HK-2 (cell line): ENCODE data around the gene AHCYL2.
"Not testable (repeated sequence)": the region's sequence is repeated elsewhere in the genome, so short reads cannot be mapped to it uniquely, and the experiment has no call there.

Experiments used
- DNase-seq: peaks from one replicate; pipeline ENCODE4 v3.0.0-alpha.2; 2018; ENCODE audit not compliant: unreplicated experiment

AHCYL2 gene

DNA sequence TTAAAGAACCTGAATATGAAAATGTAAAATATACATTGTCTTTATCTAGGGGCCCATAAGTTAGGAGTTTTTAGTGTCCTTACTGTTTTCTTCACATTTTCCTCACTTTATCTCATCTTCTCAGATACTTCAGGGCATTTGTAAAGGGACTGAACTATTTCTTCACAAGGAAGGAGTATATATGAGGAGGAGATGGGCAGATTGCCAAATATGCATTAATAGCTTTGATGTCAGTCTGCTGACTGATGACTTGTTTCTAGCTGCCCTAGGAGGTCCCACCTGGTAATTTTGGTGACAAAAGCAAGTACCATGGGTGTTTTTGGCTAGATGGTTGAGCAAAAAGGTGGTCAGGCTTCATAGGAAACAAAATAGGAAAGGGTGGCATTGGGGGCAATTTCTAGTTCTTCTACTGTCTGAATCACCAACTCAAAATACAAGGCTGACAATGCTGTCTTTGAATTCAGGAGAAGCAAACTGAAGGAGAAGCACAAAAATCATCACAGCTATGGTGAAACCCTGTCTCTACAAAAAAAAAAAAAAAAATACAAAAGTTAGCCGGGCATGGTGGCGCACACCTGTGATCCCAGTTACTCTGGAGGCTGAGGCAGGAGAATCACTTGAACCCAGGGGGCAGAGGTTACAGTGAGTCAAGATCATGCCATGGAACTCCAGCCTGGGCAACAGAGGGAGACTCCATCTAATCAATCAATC is 199.0 kb downstream of the AHCYL2 start:
- no peak for DNase-seq

DNA sequence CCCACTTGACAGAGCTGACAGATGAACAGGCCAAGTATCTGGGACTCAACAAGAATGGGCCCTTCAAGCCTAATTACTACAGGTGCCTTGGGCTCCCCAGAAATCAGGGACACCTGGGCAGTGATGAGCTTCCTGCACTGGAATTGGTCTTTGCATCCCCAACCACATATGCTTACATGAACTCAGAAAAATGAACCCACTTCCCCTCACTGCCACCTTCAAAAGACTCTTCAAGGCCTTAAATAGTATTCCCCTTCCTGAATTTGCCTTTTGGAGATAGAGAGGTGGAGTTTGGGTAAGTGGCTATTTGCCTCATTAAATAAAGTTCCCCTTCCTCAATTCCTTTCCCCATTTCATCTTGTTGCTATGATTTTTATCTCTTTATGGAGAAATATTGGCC is 201.7 kb downstream of the AHCYL2 start:
- DNase-seq: no peak

DNA sequence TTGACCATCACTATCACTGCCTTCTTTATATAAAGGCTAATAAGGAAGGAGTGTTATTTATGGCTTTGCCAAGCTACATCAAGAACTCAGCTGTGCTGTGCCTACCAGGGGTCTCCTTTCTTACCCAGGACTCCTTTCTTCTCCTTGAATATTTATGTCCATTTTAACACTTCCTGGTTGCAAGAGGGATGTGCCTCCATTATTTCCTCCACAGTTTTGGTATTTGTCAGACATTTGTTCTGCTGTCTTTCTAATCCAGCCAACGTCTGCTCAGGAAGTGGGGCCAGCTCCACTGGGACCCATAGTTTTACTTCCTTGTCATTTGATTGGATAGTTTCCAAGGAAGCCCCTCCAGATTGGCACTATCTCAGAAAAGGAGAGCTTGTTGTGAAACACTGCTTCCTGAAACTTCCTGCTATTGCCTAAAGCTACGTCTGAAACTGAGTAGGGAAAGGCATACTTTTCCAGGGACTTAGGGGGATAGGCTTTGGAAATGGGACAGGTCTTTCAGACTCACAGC is 202.8 kb downstream of the AHCYL2 start:
- DNase-seq: no peak

DNA sequence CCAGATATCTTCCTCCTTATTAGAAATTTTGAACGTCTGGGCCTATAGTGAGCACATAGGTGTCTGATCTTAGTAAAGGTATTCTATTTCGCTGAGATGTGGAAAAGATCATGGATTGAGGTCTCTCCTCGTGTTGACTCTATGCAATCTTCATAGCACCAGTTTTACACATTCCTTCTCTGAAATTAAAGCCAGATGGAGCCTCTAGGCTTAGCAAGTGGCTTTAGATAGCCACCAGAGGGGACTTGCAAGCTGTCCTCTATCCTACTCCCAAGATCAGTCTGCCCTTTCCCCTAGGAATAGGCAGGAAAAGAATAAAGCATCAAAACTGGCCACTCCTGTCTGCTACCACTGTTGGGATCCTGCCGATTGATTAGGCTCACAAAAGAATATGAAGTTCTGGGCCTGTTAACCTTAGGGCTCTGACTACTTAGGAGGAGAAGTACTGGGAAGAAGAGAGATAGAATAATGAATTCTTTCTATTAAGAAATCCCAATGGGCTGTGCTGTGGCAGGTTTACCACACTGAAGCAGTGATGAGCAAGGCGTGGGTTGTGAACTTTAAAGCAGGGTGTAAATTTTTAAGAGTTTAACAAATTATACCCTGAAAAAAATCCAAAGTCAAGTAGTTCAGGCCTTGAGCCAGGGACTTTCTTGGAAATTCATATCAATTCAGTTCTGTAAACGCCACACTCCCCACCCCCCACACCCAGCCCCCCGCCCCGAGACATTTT is 207.2 kb downstream of the AHCYL2 start:
- no peak for DNase-seq

DNA sequence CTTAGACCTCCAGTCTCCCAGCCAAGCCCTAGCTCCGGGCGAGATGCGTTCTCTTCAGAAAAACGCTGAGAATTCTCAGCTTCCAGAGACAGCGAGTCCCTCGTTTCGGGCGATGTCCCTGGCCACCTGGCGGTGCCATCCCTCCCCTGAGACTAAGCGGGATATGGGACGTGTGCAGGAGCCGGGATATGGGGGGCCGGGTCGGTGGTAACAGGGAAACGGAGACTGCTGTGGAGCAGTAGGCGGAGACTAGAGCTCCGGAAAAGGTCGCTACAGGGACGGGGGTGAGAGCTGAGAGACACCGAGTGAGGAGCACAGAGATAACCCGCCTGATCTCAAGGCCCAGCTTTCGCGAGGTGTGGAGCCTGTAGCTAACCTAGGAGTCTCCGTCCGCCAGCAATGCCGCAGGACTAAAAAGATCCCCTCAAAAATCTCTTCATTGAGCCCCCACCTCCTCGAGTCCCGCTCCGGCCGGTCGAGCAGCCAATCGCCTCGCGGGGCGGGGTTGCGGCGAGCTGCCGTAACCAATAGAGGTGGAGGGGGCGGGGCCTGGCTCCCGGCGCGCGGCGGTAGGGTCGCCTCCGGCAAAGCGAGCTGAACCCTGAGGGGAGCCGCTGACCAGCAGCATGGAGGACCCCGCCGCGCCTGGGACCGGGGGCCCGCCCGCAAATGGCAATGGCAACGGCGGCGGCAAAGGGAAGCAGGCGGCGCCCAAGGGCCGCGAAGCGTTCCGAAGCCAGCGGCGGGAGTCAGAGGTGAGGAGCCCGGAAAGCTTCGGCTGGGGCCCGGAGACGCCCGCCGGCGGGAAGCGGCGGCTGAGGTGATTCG is 209.2 kb downstream of the AHCYL2 start, which contains the start of gene STRIP2:
STRIP2 (plus strand) TSS at position 586 of the 828 bp plus-strand sequence; CDS start at position 627, 41 bp downstream.
- peak; percentile 96 for DNase-seq

DNA sequence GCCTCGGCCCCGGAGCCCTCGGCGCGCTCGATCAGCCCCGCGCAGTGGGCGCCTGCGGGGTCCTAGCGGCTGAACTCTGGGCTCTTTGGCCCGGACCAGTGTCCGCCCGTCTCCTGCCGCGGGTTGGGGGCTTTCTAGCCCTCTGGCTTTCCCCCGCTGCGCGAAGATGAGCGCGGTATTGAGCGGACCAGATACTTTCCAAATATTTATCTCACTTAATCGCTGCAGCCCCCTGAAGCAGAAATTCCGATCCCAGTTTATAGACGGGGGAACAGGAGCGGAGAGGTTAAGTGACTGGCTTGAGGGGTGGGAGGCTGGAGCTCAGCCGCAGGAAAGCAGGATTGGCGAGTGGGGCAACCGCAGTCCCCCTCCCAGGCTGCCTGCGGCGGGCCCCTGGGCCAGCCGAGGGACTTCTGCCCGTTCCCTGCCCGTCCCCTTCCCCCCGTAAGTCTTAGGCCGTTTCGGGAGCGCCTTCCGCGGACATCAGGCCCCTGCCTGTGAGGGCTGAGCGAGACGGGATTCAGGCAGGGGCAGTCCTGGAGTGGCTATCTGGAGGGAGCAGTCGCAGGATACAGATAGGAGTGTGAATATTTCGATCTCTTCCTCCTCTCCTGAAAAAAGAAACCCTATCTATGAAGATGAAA is 210.0 kb downstream of the AHCYL2 start:
- peak; percentile 44 for DNase-seq

DNA sequence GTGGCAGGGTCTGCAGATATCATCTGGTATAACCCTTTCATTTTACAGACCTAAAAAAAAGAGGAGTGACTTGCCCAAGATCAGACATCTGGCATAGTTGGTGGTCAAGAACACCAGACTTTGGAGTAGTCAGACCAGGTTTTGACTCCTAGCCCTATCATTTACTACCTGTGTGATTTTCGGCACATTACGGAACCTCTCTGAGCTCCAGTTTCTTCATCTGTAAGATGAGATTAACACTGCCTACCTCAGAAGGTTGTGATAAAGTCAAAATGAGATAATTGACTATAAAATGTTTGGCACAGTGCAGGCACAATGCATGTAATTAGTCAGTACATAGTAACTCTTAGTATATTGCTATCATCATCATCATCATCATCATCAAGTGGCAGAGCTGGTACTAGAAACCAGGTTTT is 210.6 kb downstream of the AHCYL2 start:
- no peak for DNase-seq

DNA sequence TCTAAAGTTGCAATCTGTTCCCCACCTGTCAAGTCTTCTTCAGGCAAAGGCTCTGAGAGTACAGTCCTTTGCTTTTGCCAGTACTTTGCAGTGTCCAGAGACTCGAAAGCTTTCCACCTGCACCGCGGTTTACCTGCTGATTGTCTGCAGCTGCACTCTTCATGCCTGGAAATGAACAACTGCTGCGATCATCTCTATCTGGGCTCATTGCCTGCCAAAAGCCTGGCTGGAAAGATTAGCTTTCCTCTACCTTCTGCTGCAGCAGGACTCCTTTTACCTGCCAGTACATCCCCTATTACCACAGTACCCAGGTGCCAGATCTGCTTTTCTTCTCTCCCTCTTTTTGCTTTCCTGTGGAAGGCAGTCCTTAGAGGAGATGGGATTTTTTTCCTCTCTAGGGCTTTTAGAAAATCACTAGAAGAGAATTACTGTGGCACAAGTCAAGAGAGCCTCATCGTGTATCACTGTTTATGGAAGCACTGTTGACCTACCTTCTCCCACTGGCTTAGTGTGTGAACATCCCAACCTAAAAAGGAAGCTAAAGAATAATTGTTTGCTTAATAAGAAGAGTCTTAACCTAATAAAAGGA is 211.6 kb downstream of the AHCYL2 start:
- no peak for DNase-seq

DNA sequence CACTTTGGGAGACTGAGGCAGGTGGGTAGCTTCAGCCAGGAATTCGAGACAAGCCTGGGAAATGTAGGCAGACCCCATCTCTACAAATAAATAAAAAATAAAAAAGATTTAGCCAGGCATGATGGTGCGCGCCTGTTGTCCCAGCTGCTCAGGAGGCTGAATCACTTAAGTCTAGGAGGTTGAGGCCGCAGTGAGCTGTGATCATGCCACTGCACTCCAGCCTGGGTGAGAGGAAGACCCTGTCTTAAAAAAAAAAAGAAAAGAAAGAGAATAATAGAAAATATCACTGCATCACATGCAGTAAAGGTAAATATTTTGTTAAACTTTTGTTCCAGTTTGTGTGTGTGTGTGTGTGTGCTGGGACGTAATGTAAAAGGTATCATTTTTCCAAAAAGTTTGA is 212.4 kb downstream of the AHCYL2 start:
- DNase-seq: no peak

DNA sequence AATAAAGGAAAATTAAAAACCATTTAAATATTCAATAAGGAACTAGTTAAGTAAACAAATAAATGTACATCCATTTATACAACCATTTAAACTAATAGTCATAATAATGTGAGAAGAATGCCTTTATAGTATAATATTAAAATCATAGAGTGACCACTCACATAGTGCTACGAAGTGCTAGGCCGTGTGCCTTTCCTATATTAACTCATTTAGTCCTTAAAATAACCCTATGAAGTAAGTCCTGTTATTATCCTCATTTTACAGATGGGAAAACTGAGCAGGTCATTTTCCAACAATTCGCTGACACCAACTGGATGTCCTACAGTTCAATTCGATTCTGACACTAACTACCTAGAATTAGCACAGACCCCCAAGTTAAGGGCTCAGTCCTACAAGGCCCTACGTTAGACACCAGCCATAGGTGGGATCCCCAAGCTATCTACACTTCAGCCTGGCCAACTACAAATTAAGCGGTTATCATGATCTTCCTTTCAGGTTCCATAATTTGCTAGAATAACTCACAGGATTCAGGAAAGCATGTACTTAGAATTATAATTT is 213.5 kb downstream of the AHCYL2 start:
- no peak for DNase-seq

DNA sequence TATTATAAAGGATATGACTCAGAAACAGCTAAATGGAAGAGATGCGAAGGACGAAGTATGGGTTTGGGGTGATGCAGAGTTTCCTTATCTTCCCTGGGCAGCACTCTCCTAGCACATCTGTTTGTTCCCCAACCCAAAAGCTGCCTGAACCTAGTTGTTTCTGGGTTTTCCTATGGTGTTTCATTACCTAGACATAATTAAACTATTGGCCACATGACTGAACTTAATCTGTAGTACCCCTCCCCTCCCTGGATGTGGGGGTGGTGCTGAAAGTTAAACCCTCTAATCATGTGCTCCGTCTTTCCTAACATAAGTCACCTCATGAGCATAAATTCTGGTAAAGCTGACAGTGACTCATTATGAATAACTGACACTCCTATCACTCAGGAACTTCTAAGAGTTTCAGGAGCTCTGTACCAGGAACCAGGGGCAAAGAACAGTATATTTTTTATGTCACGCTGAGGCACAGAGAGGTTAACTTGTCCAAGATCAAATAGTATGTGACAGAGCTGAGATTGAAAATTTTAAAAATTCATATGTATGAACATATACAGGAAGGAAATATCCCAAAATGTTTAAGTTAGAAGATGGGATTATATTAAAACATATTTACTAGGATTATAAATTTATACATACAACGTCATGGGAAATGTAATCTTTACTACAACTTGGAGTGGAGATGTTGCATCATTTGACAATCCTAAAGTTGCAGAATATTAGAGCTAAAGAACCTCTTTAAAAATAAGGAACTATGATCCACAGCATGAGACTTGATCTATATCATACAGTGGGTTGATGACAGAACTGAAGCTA is 214.2 kb downstream of the AHCYL2 start:
- peak; percentile 18 for DNase-seq

DNA sequence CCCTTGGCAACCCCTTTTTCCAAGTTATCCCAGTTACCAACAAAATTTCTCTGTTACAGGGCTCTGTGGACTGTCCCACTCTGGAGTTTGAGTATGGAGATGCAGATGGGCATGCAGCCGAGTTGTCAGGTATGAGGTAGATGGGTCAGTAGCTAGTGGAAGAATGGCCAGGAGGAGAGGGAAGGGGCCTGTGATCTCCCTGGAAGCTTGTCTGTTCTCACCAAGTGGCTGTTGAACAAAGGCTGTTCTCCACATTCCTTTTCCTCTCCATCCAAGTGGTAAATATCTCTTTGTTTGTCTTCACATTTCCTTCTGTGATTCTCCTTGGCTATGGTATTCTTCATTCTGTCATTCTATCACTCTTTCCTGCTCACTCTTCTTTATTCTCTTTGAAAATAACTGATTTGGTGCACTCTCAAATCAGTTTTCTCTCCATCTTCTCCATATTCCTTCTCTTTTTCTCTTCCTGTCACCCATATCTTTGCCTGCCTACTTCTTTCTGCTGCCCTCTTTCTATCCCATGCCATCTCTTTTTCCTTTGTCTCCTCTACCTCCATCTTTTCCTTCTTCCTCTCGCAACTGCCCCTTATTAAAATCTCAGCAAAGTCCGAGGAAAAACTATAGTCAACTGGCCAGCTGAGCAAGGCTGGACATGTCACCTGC is 215.3 kb downstream of the AHCYL2 start:
- DNase-seq: no peak

DNA sequence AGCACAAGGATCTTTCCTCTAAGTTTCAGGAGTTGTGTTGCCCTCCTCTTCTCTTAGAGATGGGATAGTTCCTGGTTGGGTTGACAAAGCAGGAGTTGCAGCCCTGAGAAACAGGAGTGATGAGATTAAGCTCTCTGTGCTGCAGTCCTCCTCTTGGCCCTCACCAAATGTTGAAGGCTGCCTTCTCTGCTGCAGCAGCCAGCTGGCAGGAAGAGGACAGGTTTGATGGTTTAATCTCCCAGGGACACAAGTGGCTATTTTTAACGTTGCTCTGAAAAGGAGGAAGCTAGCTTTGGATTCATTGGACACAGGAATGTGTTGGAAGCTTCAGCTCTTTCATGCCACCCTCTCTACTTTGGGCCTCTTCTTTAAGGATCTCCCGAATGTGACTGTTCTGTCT is 218.8 kb downstream of the AHCYL2 start:
- DNase-seq: no peak

DNA sequence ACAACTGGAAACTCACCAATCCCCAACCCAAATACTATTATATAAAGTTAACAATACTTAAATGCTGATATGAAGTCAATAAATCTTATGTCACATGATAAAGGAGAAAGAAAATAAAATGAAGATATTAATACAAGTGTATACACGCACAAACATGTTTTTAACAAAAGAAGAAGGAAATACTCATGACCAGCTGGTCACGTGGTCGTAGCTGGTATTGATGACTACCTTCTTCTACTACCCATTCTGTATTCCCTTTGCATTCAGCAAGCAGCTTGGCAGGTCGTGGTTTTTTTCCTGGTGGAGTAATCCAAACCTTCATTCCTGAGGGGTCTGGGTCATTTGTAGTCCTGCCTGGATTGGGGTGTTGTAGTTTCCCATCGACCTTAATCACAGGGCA is 219.9 kb downstream of the AHCYL2 start:
- not testable (repeated sequence) for DNase-seq

DNA sequence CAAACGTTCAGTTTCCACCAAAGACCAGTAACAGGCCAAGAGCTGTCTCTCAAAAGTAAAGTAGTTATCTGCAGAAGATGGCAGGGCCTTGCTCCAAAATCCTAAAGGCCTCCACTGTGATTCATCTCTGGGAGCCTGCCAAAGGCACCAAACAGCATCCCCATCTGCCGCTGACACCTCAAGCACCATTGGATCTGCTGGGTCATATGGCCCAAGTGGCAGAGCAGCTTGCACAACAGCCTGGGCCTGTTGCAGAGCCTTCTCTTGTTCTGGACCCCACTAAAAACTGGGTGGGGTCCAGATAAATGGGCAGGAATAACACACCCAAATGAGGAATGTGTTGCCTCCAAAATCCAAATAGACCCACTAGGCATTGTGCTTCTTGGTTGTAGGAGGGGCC is 222.1 kb downstream of the AHCYL2 start:
- not testable (repeated sequence) for DNase-seq

DNA sequence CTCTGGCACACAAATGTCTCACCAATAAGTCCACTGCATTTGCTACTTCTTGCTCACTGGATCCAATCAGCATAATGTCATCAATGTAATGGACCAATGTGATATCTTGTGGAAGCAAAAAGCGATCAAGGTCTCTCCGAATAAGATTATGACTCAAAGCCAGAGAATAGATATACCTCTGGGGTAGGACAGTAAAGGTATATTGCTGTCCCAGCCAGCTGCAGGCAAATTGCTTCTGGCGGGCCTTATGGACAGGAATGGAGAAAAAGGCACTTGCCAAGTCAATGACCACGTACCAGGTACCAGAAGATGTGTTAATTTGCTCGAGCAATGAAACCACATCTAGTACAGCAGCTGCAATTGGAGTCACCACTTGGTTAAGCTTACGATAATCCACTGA is 222.6 kb downstream of the AHCYL2 start:
- not testable (repeated sequence) for DNase-seq

DNA sequence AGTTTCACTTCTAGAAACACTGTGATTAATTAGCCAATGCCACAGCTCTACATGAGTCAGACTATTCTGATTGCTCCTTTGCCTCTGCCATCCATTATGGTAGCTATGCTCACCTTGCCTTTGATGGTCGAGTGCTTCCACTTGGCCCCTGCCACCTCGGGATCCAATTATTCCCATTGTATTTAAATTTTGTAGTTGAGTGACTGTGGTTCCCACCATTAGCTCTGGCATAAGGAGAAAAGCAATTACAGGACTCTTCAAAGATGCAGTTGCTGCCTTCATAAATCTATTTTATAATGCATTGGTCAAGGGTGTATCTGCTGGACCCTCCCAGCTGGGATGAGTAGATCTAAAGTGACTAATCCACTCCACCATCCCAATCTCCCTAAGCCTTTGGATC is 223.8 kb downstream of the AHCYL2 start:
- DNase-seq: not testable (repeated sequence)

DNA sequence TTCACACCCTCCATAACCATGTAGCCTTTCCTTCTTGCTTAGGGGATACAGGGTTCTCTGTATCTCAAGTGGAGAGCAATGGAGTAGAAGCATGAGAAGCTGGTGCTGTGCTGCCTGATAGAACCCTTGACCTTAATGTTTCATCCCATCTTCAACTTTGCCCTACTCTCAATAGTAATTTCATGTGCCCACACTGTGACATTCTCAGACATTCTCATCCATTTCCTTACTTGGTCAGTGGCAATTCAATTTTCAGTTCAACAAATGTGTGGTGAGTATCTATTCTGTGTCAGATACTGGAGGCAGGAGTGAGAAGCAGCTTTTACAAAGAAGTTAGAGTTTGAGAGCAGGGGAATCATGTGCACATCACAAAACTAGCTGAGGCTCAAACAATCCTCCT is 225.5 kb downstream of the AHCYL2 start:
- no peak for DNase-seq

DNA sequence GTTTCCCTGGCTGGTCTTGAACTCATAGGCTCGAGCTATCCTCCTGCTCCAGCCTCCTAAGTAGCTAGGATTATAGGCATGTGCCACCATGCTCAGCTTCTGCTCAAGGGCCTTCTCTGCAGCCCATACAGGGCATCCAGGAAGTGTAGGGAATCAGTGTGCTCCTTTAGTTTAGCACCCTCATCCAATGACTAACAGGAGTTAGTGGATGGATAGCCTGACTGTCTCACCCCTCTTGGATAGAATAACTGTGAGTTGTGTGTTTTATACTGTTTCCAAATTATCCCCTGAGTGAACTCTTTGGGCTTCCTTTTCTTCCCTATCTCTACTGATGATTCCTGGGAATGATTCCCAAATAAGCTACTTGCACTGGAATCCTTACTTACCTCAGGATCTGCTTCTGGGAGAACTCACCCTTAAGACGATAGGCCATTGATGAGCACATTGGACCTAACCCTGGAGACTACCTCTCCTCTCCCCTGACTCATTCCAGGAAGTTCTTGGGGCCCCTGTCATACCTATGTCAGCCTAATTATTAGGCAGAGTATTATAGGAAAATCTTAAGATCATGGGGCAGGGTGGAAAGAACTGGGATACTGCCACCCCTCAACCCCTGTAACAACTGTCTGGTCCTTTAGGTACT is 227.9 kb downstream of the AHCYL2 start:
- DNase-seq: no peak
